H1 (cell line): Measurements from ENCODE around the gene ZNF398.

ENCODE experiments used
- ASH2L ChIP-seq: fragments of 200-600, 300-600 bp; sonication (generic); IDR thresholded peaks from one replicate; pipeline ENCODE4 v1.7.1; 2017; ENCODE audit warnings: low read length
- CHD1 ChIP-seq: IDR thresholded peaks from 2 replicates; pipeline ENCODE4 v1.6.1; 2012; ENCODE audit warnings: low read depth, low read length, improper control_type of control experiment
- CTCF ChIP-seq, 3 experiments: IDR thresholded peaks; 1 replicate in 2 of 3; 2 replicates in 1 of 3; pipeline versions ENCODE4 v1.5.1 to v1.6.1; 2011; ENCODE audit warnings: low read length in 3 of 3, mild to moderate bottlenecking in 3 of 3, inconsistent platforms in 2 of 3, low read depth in 1 of 3, moderate library complexity in 1 of 3; ENCODE audit not compliant: insufficient read depth in 1 of 3; ENCODE audit errors: control extremely low read depth in 1 of 3
- EP300 ChIP-seq, 2 experiments: IDR thresholded peaks; 1 replicate in 1 of 2; 2 replicates in 1 of 2; pipeline ENCODE4 v1.6.1; 2011 to 2012; ENCODE audit warnings: low read depth in 2 of 2, low read length in 2 of 2, mild to moderate bottlenecking in 2 of 2, borderline replicate concordance in 1 of 2, inconsistent platforms in 1 of 2, moderate library complexity in 1 of 2
- EZH2 ChIP-seq: fragments of 200-600 bp; sonication (generic); IDR thresholded peaks from 2 replicates; pipeline ENCODE4 v1.7.1; 2012; ENCODE audit warnings: low read depth, mild to moderate bottlenecking, moderate library complexity, low read length, inconsistent platforms; ENCODE audit not compliant: severe bottlenecking
- GABPA ChIP-seq: IDR thresholded peaks from 2 replicates; pipeline ENCODE4 v1.6.1; 2011; ENCODE audit warnings: mild to moderate bottlenecking, low read length, moderate library complexity, borderline replicate concordance; ENCODE audit not compliant: insufficient read depth
- HDAC6 ChIP-seq: IDR thresholded peaks from one replicate; pipeline ENCODE4 v1.7.1; 2012; ENCODE audit warnings: low read depth, mild to moderate bottlenecking, inconsistent platforms, low read length, moderate library complexity
- JUND ChIP-seq: IDR thresholded peaks from 2 replicates; pipeline ENCODE4 v1.6.1; 2011; ENCODE audit warnings: mild to moderate bottlenecking, improper control_type of control experiment, low read length
- MAX ChIP-seq: IDR thresholded peaks from 2 replicates; pipeline ENCODE4 v1.6.1; 2012; ENCODE audit warnings: inconsistent platforms
- PHF8 ChIP-seq: fragments of 200-600 bp; sonication (generic); conservative IDR thresholded peaks from 2 replicates; pipeline ENCODE4 v1.7.1; 2012; ENCODE audit warnings: low read depth, mild to moderate bottlenecking, inconsistent platforms, low read length, moderate library complexity
- POLR2A ChIP-seq, 2 experiments: IDR thresholded peaks; 1 replicate in 1 of 2; 2 replicates in 1 of 2; pipeline ENCODE4 v1.6.1; 2011; ENCODE audit warnings: low read depth in 2 of 2, low read length in 2 of 2, mild to moderate bottlenecking in 2 of 2; ENCODE audit errors: control extremely low read depth in 1 of 2
- SP1 ChIP-seq: IDR thresholded peaks from 2 replicates; pipeline ENCODE4 v1.6.1; 2011; ENCODE audit warnings: low read depth, low read length
- USF2 ChIP-seq: IDR thresholded peaks from 2 replicates; pipeline ENCODE4 v1.6.1; 2011; ENCODE audit warnings: low read length, improper control_type of control experiment
- TF ChIP-seq, protein P1 (sequence below): fragments of 300-600 bp; sonication (generic); IDR thresholded peaks from 2 replicates; pipeline ENCODE4 v1.7.1; 2012; ENCODE audit warnings: low read length, moderate library complexity, mild to moderate bottlenecking, inconsistent platforms; ENCODE audit not compliant: insufficient replicate concordance

GRCh38 chr7:149147072-149147751, at the start of gene ZNF398:
- TF ChIP-seq MAX (peak; percentile 46), ASH2L (peak; percentile 64), HDAC6 (no peak), PHF8 (peak; percentile 72), CTCF (IDR thresholded peaks at IDR 0.05; ENCODE audit: control extremely low read depth in 1 of 3, insufficient read depth in 1 of 3, low read depth in 1 of 3, low read length in 3 of 3) (peak; percentile 66 to 88 (median 82)), GABPA (no peak), EZH2 (no peak), SP1 (no peak), CHD1 (no peak), EP300 (IDR thresholded peaks at IDR 0.05; ENCODE audit: borderline replicate concordance in 1 of 2, low read depth in 2 of 2, low read length in 2 of 2) (no peak), POLR2A (IDR thresholded peaks at IDR 0.05; ENCODE audit: control extremely low read depth in 1 of 2, low read depth in 2 of 2, low read length in 2 of 2) (peak in 1 of 2 experiments; percentile 71; a peak in 2 of 3 replicates), USF2 (no peak), JUND (no peak)
- TF ChIP-seq, protein P1, sequence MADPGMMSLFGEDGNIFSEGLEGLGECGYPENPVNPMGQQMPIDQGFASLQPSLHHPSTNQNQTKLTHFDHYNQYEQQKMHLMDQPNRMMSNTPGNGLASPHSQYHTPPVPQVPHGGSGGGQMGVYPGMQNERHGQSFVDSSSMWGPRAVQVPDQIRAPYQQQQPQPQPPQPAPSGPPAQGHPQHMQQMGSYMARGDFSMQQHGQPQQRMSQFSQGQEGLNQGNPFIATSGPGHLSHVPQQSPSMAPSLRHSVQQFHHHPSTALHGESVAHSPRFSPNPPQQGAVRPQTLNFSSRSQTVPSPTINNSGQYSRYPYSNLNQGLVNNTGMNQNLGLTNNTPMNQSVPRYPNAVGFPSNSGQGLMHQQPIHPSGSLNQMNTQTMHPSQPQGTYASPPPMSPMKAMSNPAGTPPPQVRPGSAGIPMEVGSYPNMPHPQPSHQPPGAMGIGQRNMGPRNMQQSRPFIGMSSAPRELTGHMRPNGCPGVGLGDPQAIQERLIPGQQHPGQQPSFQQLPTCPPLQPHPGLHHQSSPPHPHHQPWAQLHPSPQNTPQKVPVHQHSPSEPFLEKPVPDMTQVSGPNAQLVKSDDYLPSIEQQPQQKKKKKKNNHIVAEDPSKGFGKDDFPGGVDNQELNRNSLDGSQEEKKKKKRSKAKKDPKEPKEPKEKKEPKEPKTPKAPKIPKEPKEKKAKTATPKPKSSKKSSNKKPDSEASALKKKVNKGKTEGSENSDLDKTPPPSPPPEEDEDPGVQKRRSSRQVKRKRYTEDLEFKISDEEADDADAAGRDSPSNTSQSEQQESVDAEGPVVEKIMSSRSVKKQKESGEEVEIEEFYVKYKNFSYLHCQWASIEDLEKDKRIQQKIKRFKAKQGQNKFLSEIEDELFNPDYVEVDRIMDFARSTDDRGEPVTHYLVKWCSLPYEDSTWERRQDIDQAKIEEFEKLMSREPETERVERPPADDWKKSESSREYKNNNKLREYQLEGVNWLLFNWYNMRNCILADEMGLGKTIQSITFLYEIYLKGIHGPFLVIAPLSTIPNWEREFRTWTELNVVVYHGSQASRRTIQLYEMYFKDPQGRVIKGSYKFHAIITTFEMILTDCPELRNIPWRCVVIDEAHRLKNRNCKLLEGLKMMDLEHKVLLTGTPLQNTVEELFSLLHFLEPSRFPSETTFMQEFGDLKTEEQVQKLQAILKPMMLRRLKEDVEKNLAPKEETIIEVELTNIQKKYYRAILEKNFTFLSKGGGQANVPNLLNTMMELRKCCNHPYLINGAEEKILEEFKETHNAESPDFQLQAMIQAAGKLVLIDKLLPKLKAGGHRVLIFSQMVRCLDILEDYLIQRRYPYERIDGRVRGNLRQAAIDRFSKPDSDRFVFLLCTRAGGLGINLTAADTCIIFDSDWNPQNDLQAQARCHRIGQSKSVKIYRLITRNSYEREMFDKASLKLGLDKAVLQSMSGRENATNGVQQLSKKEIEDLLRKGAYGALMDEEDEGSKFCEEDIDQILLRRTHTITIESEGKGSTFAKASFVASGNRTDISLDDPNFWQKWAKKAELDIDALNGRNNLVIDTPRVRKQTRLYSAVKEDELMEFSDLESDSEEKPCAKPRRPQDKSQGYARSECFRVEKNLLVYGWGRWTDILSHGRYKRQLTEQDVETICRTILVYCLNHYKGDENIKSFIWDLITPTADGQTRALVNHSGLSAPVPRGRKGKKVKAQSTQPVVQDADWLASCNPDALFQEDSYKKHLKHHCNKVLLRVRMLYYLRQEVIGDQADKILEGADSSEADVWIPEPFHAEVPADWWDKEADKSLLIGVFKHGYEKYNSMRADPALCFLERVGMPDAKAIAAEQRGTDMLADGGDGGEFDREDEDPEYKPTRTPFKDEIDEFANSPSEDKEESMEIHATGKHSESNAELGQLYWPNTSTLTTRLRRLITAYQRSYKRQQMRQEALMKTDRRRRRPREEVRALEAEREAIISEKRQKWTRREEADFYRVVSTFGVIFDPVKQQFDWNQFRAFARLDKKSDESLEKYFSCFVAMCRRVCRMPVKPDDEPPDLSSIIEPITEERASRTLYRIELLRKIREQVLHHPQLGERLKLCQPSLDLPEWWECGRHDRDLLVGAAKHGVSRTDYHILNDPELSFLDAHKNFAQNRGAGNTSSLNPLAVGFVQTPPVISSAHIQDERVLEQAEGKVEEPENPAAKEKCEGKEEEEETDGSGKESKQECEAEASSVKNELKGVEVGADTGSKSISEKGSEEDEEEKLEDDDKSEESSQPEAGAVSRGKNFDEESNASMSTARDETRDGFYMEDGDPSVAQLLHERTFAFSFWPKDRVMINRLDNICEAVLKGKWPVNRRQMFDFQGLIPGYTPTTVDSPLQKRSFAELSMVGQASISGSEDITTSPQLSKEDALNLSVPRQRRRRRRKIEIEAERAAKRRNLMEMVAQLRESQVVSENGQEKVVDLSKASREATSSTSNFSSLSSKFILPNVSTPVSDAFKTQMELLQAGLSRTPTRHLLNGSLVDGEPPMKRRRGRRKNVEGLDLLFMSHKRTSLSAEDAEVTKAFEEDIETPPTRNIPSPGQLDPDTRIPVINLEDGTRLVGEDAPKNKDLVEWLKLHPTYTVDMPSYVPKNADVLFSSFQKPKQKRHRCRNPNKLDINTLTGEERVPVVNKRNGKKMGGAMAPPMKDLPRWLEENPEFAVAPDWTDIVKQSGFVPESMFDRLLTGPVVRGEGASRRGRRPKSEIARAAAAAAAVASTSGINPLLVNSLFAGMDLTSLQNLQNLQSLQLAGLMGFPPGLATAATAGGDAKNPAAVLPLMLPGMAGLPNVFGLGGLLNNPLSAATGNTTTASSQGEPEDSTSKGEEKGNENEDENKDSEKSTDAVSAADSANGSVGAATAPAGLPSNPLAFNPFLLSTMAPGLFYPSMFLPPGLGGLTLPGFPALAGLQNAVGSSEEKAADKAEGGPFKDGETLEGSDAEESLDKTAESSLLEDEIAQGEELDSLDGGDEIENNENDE: no peak
